Parietal lobe (tissue), 1 donor: ENCODE measurements around the gene ATP10D. TPM values are rescaled to one million over a fixed set of nuclear protein-coding genes. Genes with fewer than 3 reads are reported as not detected.

Source experiments
- total RNA-seq: library from RNA; depleted of rRNA; stranded (reverse); fragments of >200 nt; gene quantifications from one replicate; pipeline ENCODE4 v1.2.3, GENCODE V29; 2014

Gene ATP10D
- 14.1 TPM for total RNA-seq

DNA sequence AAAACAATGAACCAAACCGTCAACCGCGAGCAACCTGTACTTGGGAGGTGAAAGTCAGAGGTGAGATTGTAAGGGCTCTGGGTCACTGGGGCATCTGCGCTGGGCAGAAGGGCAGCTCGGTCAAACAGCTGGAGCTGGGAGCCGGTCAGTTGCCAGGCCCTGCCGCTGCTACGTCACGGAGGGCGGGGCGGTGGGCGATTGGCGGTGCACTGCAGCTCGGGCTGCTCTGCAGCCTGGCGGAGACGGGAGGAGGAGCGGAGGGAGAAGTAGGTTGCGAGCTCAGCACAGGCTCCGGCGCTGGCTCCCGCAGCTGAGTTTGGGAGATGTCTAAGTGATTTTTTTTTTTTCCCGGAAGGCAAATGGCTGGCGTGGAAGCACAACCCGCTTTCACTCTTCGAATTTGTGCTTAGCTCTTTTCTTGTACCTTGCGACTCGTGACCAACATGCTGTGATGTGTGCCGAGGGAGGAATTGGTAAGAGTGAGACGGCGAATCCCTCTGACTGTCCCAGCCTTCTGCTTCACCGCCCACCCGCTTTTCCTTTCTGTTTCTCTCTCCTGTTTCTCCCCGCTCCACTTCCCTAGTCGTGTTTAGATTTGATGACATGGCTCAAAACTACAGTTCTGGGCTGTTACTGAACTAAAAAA lies at the start of gene ATP10D:
ATP10D (plus strand) TSS at position 229 of the 646 bp plus-strand sequence. CDS start 27,266 bp downstream, outside the sequence.

DNA sequence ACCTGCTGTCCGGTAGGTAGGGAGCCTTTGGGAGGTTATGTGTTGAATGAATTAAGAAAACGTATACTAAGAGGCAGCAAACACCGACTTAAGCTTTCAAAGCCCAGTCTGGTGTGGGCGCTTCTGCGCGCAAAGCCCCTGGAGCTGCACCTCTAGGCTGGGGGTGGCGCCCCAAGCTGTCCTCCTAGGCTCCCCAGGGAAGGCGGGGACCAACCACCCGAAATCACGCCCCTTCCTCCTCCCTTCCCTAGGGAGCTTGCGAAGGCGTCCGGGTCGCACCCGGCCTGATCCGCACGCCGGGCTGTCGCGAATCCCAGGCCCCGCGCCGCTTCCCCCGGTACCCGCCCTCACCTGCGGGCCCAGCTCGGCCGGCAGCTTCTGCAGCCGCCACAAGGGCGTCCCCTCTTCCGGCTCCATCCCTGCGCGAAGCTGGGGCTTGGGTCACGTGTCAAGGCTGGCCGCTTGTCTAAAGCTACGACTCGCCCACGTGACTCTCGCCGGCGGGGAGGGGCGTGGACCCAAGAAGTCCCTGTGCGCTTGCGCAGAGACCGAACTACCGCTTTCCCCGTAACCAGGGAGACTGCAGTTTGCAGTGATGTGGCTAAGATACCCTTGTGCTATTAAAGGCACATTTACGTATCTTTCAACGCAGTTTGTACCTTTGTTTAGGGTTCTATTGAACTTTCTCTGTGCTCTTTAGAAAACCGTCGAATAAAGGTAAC lies 21.7 kb upstream of the ATP10D start, which contains the start of gene COMMD8:
COMMD8 (minus strand) TSS at position 468 of the 722 bp plus-strand sequence; CDS start at position 417, 51 bp downstream.

Other genes with a start within 250 kb of the ATP10D start
- gene COMMD8, start 21.6 kb upstream of the ATP10D start, total RNA-seq: 16.6 TPM